GM12875 (cell line): Measurements from ENCODE around the gene COLEC12.
"Not testable (repeated sequence)": the region's sequence is repeated elsewhere in the genome, so short reads cannot be mapped to it uniquely, and the experiment has no call there.

Experiments
- H3K4me3 ChIP-seq: one replicate; pipeline ENCODE4 v1.5.1; 2011; ENCODE audit warnings: low read depth, low read length, control low read depth
- CTCF ChIP-seq: IDR thresholded peaks from 2 replicates; pipeline ENCODE4 v1.5.1; 2011; ENCODE audit warnings: low read depth, mild to moderate bottlenecking, control low read depth, inconsistent platforms, low read length, moderate library complexity, borderline replicate concordance; ENCODE audit not compliant: insufficient read depth

The COLEC12 gene

GRCh38 chr18:316393-316792, 184.1 kb downstream of the COLEC12 start:
- H3K4me3 ChIP-seq = no peak overlapping the region
- no peak for TF ChIP-seq CTCF

GRCh38 chr18:313931-314330, 186.6 kb downstream of the COLEC12 start:
- no peak for TF ChIP-seq CTCF
- no peak overlapping the region for H3K4me3 ChIP-seq

- H3K4me3 ChIP-seq = no peak overlapping the region
- TF ChIP-seq CTCF = no peak
These were observed 188.1 kb downstream of the COLEC12 start for GRCh38 chr18:312415-312814.

GRCh38 chr18:310042-310441, 190.5 kb downstream of the COLEC12 start:
- no peak overlapping the region for H3K4me3 ChIP-seq
- no peak for TF ChIP-seq CTCF

GRCh38 chr18:308086-308485, 192.4 kb downstream of the COLEC12 start:
- not testable (repeated sequence) for H3K4me3 ChIP-seq

GRCh38 chr18:306608-307255, 193.8 kb downstream of the COLEC12 start:
- TF ChIP-seq CTCF = no peak
- no peak overlapping the region for H3K4me3 ChIP-seq

- no peak overlapping the region for H3K4me3 ChIP-seq
- TF ChIP-seq CTCF = no peak
These were observed 195.4 kb downstream of the COLEC12 start for GRCh38 chr18:305003-305501.
